Neural progenitor cell (in vitro differentiated cells): Measurements from ENCODE around the gene SPOCK1. TPM values are rescaled to one million over a fixed set of nuclear protein-coding genes. Genes with fewer than 3 reads are reported as not detected.

Source experiments
- DNase-seq: peaks from one replicate; pipeline ENCODE4 v3.0.0-alpha.2; 2016; ENCODE audit warnings: low spot score
- H2AFZ ChIP-seq: fragments of 200-600 bp; sonication (generic); replicated peaks from 2 replicates; pipeline ENCODE4 v1.6.1; 2016; ENCODE audit warnings: antibody characterized with exemption
- H3F3A ChIP-seq: fragments of 200-600 bp; sonication (generic); 2 replicates; pipeline ENCODE4 v1.6.1; 2016; ENCODE audit warnings: antibody characterized with exemption, low read depth
- H3K27ac ChIP-seq: fragments of 200-600 bp; sonication (generic); 2 replicates; pipeline ENCODE4 v1.5.1; 2016; ENCODE audit warnings: mild to moderate bottlenecking
- H3K27me3 ChIP-seq: fragments of 200-600 bp; sonication (generic); 2 replicates; pipeline ENCODE4 v1.6.1; 2016; ENCODE audit warnings: mild to moderate bottlenecking, moderate library complexity
- H3K36me3 ChIP-seq: fragments of 200-600 bp; sonication (generic); 2 replicates; pipeline ENCODE4 v1.5.1; 2016
- H3K4me1 ChIP-seq: fragments of 200-600 bp; sonication (generic); 2 replicates; pipeline ENCODE4 v1.6.1; 2016; ENCODE audit warnings: mixed run types
- H3K4me2 ChIP-seq: fragments of 200-600 bp; sonication (generic); 2 replicates; pipeline ENCODE4 v1.6.1; 2016
- H3K4me3 ChIP-seq: fragments of 200-600 bp; sonication (generic); 2 replicates; pipeline ENCODE4 v1.5.1; 2016
- H3K79me2 ChIP-seq: fragments of 200-600 bp; sonication (generic); 2 replicates; pipeline ENCODE4 v1.6.1; 2016; ENCODE audit warnings: low read depth
- H3K9ac ChIP-seq: fragments of 200-600 bp; sonication (generic); 2 replicates; pipeline ENCODE4 v1.6.1; 2016
- H3K9me3 ChIP-seq: fragments of 200-600 bp; sonication (generic); 2 replicates; pipeline ENCODE4 v1.5.1; 2016; ENCODE audit warnings: low read depth
- H4K20me1 ChIP-seq: fragments of 200-600 bp; sonication (generic); 2 replicates; pipeline ENCODE4 v1.6.1; 2016; ENCODE audit warnings: low read depth
- H3K27ac Mint-ChIP-seq: 3 replicates; pipeline ENCODE4 v1.8.0; 2021; ENCODE audit warnings: mixed read lengths
- H3K27me3 Mint-ChIP-seq: 2 replicates; pipeline ENCODE4 v1.8.0; 2022; ENCODE audit warnings: low read depth, mild to moderate bottlenecking, inconsistent platforms, moderate library complexity, mixed read lengths; ENCODE audit not compliant: insufficient read depth
- H3K36me3 Mint-ChIP-seq: 3 replicates; pipeline ENCODE4 v1.8.0; 2021; ENCODE audit warnings: mixed read lengths
- H3K4me1 Mint-ChIP-seq: 3 replicates; pipeline ENCODE4 v1.8.0; 2021; ENCODE audit warnings: mixed read lengths
- H3K4me3 Mint-ChIP-seq: 3 replicates; pipeline ENCODE4 v1.8.0; 2021; ENCODE audit warnings: mild to moderate bottlenecking, moderate library complexity, mixed read lengths
- H3K9me3 Mint-ChIP-seq: 3 replicates; pipeline ENCODE4 v1.8.0; 2020; ENCODE audit warnings: mixed read lengths
- EZH2 ChIP-seq: fragments of 200-600 bp; sonication (generic); IDR thresholded peaks from 2 replicates; pipeline ENCODE4 v1.6.1; 2017; ENCODE audit warnings: antibody characterized with exemption, mild to moderate bottlenecking, moderate library complexity
- EZH2phosphoT487 ChIP-seq: fragments of 200-600 bp; sonication (generic); IDR thresholded peaks from 2 replicates; pipeline ENCODE4 v1.6.1; 2017; ENCODE audit warnings: antibody characterized with exemption
- total RNA-seq: library from RNA; depleted of rRNA; stranded (reverse); fragments of >200 nt; gene quantifications from 2 replicates; pipeline ENCODE4 v1.2.3, GENCODE V29; 2015; ENCODE audit warnings: low replicate concordance
- TF ChIP-seq, protein P1 (sequence below): fragments of 200-600 bp; sonication (generic); IDR thresholded peaks from 2 replicates; pipeline ENCODE4 v1.5.1; 2017; ENCODE audit warnings: antibody characterized with exemption, mild to moderate bottlenecking

Gene SPOCK1
- total RNA-seq, 1 donor from 2014 or later, result 6.9 TPM

DNA sequence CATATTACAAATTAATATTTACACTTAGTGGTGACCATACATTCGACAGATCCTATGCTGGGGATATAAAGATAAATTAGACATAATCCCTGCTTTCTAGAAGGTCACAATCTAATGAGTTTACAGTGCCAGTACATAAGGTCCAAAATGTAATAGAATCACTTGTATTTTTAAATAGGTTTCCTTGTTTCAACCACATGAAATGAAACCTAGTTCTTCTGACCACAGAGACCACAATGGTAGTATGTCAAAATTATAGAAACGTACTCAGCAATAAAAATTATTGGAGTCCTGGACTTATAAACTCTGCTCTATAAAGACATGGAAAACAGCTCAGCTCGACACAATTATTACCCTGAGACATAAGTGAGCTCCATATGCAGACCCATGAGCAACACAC, 444.3 kb downstream of the SPOCK1 start:
- no peaks in the 10 kb centered on the region for H3K79me2 ChIP-seq
- TF ChIP-seq EZH2phosphoT487 (no peak), EZH2 (no peak)
- no peak overlapping the region for H3K9ac ChIP-seq
- no peaks in the 10 kb centered on the region for H4K20me1 ChIP-seq
- Mint-ChIP-seq H3K4me1 (peaks cover 5% of the 10 kb centered on the region), H3K4me3 (no peak overlapping the region), H3K36me3 (no peaks in the 10 kb centered on the region), H3K27ac (no peak overlapping the region), H3K9me3 (no peaks in the 10 kb centered on the region), H3K27me3 (no peaks in the 10 kb centered on the region)
- H3K27me3 ChIP-seq, result no peaks in the 10 kb centered on the region
- no peaks in the 10 kb centered on the region for H3K36me3 ChIP-seq
- no peak overlapping the region for H3K4me2 ChIP-seq
- H3K9me3 ChIP-seq, result no peaks in the 10 kb centered on the region
- no peaks in the 10 kb centered on the region for H3F3A ChIP-seq
- no peak overlapping the region for H3K27ac ChIP-seq
- no peak overlapping the region for H3K4me3 ChIP-seq
- no peak overlapping the region for H2AFZ ChIP-seq
- H3K4me1 ChIP-seq, result peaks cover 5% of the 10 kb centered on the region
- no peak for DNase-seq

DNA sequence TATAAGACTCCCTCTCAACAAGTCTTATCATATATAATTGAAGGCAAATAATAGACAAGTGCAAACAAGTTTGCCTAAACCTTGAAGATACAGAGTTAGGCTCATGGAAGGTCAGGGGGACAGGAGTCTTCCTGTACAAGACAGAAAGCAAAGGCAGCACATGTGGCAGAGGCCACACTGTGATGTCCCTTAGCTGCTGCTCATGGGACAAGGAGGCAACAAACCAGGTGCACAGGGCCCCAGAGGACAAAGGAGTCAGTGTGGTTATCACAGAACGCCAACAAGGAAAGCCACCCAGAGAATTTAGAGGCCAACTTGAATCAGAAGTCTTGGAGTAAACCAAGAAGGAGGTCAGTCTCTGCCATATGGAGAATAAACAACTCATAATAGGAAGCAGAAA, 444.8 kb downstream of the SPOCK1 start:
- Mint-ChIP-seq H3K27ac (no peak overlapping the region), H3K9me3 (no peaks in the 10 kb centered on the region), H3K27me3 (no peaks in the 10 kb centered on the region), H3K4me1 (peaks cover 5% of the 10 kb centered on the region), H3K4me3 (no peak overlapping the region), H3K36me3 (no peaks in the 10 kb centered on the region)
- Histone ChIP-seq H3F3A (no peaks in the 10 kb centered on the region), H3K36me3 (no peaks in the 10 kb centered on the region), H3K9me3 (no peaks in the 10 kb centered on the region), H3K79me2 (no peaks in the 10 kb centered on the region), H3K9ac (no peak overlapping the region), H3K27ac (no peak overlapping the region), H2AFZ (no peak overlapping the region), H4K20me1 (no peaks in the 10 kb centered on the region), H3K4me3 (no peak overlapping the region), H3K4me1 (peaks cover 5% of the 10 kb centered on the region), H3K4me2 (no peak overlapping the region), H3K27me3 (no peaks in the 10 kb centered on the region)
- DNase-seq, result no peak
- TF ChIP-seq EZH2phosphoT487 (no peak), EZH2 (no peak)
- TF ChIP-seq, protein P1, sequence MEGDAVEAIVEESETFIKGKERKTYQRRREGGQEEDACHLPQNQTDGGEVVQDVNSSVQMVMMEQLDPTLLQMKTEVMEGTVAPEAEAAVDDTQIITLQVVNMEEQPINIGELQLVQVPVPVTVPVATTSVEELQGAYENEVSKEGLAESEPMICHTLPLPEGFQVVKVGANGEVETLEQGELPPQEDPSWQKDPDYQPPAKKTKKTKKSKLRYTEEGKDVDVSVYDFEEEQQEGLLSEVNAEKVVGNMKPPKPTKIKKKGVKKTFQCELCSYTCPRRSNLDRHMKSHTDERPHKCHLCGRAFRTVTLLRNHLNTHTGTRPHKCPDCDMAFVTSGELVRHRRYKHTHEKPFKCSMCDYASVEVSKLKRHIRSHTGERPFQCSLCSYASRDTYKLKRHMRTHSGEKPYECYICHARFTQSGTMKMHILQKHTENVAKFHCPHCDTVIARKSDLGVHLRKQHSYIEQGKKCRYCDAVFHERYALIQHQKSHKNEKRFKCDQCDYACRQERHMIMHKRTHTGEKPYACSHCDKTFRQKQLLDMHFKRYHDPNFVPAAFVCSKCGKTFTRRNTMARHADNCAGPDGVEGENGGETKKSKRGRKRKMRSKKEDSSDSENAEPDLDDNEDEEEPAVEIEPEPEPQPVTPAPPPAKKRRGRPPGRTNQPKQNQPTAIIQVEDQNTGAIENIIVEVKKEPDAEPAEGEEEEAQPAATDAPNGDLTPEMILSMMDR, result no peak

DNA sequence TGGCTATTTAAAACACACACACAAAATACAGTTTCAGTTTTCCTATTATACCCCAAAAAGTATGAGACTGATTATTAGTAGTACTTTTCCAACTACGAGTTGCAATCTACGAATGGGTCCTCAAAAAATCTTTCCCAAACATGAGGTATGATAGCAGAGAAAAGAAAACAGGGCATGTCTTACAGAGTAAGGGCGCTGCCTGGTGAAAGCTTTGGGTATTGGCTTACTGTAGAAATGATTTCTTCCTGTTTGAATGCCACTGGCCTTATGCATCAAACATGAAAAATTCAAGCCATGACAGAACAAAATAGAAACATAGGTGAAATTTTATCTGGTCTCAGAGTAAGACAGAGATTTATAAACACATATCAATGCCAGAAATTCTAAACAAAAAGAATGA, 448.0 kb downstream of the SPOCK1 start:
- H3K36me3 ChIP-seq, result no peaks in the 10 kb centered on the region
- no peaks in the 10 kb centered on the region for H4K20me1 ChIP-seq
- DNase-seq, result no peak
- Mint-ChIP-seq H3K9me3 (no peaks in the 10 kb centered on the region), H3K36me3 (no peaks in the 10 kb centered on the region), H3K27ac (no peak overlapping the region), H3K4me3 (no peak overlapping the region), H3K27me3 (no peaks in the 10 kb centered on the region), H3K4me1 (no peaks in the 10 kb centered on the region)
- H3K27ac ChIP-seq, result no peak overlapping the region
- H3K4me2 ChIP-seq, result no peak overlapping the region
- H3K9ac ChIP-seq, result no peak overlapping the region
- no peaks in the 10 kb centered on the region for H3K27me3 ChIP-seq
- no peaks in the 10 kb centered on the region for H3K79me2 ChIP-seq
- no peaks in the 10 kb centered on the region for H3K4me1 ChIP-seq
- H3F3A ChIP-seq, result no peaks in the 10 kb centered on the region
- TF ChIP-seq EZH2, result no peak
- TF ChIP-seq, protein P1, result peak; percentile 49
- no peak overlapping the region for H3K4me3 ChIP-seq
- H3K9me3 ChIP-seq, result no peaks in the 10 kb centered on the region
- H2AFZ ChIP-seq, result no peak overlapping the region

DNA sequence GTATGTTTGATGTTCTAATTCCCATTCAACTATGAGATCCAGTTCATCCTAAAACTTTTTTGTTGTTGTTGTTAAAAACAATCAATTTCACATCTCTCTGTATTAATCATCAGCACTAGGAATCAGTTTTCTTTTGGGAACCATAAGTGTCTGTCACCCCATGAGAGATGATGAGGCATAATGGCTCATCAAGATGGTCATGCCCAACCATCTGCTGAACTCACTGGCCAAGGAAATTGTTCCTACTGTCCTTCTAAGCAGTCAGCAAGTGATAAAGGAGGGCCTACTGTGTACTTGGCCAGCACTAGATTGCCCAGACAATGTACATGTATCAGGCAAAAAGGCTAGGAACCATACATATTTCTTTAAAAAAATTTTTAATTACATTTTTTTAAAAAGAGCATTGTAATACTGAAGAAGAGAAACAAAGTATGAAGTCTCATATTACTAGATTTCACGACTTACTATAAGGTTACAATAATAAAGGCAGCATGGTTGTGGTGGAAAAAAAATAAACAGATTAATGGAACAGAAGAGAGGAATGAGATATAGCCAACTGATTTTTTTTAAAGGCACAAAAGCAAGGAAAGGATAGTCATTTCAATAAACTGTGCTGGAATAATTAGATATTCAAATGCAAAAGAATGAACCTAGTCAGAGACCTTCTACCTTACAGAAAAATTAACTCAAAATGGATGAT, 458.3 kb downstream of the SPOCK1 start:
- Histone ChIP-seq H2AFZ (no peak overlapping the region), H3K4me3 (no peak overlapping the region), H3F3A (no peaks in the 10 kb centered on the region), H3K27ac (no peak overlapping the region), H3K36me3 (no peaks in the 10 kb centered on the region), H3K4me2 (no peak overlapping the region), H3K4me1 (peaks cover 11% of the 10 kb centered on the region), H4K20me1 (no peaks in the 10 kb centered on the region), H3K27me3 (no peaks in the 10 kb centered on the region), H3K9me3 (no peaks in the 10 kb centered on the region), H3K79me2 (no peaks in the 10 kb centered on the region), H3K9ac (no peak overlapping the region)
- no peak for DNase-seq
- Mint-ChIP-seq H3K27me3 (no peaks in the 10 kb centered on the region), H3K36me3 (no peaks in the 10 kb centered on the region), H3K9me3 (peaks cover 3% of the 10 kb centered on the region), H3K4me1 (peaks cover 12% of the 10 kb centered on the region), H3K27ac (no peak overlapping the region), H3K4me3 (no peak overlapping the region)
- TF ChIP-seq, protein P1, result no peak
- TF ChIP-seq EZH2 (no peak), EZH2phosphoT487 (no peak)
